Bronchial epithelial cell (primary cell): Measurements from ENCODE around the gene ZNG1F. TPM values are rescaled to one million over a fixed set of nuclear protein-coding genes. Genes with fewer than 3 reads are reported as not detected.
"Not testable (repeated sequence)": the region's sequence is repeated elsewhere in the genome, so short reads cannot be mapped to it uniquely, and the experiment has no call there.

Experiments
- DNase-seq: peaks from one replicate; pipeline ENCODE4 v3.0.0-alpha.2; 2010; ENCODE audit warnings: low read depth
- FAIRE-seq: peaks from 2 replicates; lab custom pipeline; 2011; peaks lifted over from hg19 to GRCh38; lab: Jason Lieb, UNC
- H3K27me3 ChIP-seq: 2 replicates; pipeline ENCODE4 v1.5.1; 2011; ENCODE audit warnings: low read length; ENCODE audit not compliant: control insufficient read depth, insufficient read depth
- H3K36me3 ChIP-seq: 2 replicates; pipeline ENCODE4 v1.5.1; 2011; ENCODE audit warnings: low read length; ENCODE audit not compliant: control insufficient read depth, insufficient read depth
- H3K4me3 ChIP-seq: 2 replicates; pipeline ENCODE4 v1.5.1; 2011; ENCODE audit warnings: mild to moderate bottlenecking, low read depth, low read length, control low read depth
- total RNA-seq: library from RNA; depleted of rRNA; stranded (reverse); fragments of >200 nt; gene quantifications from 2 replicates; pipeline ENCODE4 v1.2.1, GENCODE V29; 2014
- TF ChIP-seq, protein P1 (sequence below): IDR thresholded peaks from 2 replicates; pipeline ENCODE4 v1.5.1; 2011; ENCODE audit warnings: mild to moderate bottlenecking, moderate library complexity, low read length, control low read depth, inconsistent platforms; ENCODE audit not compliant: insufficient read depth, severe bottlenecking

ZNG1F gene
- total RNA-seq, result 9.0 and 11.0 TPM in 2 replicates

DNA sequence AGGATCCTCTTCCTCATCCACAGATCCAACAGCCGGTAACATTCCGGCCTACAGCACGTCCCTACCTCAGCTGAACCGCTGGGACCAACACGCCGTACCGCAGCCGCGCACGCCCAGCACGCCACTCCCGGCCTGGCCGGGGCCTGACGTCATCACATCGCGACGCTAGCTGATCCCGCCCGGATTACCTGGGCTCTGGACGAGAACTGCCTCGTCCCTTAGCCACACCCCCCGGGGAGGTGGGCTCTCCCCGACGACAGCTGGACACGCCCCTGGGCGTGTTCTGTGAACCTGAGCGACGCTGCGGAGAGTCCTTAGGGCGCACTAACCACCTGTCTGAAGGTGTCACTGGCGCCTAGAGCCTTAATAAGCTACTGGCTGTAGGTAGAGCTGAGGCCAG is at the start of gene ZNG1F:
TSS of gene ZNG1F (minus strand) at position 101 of the 400 bp plus-strand sequence. CDS start at position 42, 59 bp downstream.
- not testable (repeated sequence) for H3K4me3 ChIP-seq, FAIRE-seq, H3K27me3 ChIP-seq, H3K36me3 ChIP-seq, DNase-seq

DNA sequence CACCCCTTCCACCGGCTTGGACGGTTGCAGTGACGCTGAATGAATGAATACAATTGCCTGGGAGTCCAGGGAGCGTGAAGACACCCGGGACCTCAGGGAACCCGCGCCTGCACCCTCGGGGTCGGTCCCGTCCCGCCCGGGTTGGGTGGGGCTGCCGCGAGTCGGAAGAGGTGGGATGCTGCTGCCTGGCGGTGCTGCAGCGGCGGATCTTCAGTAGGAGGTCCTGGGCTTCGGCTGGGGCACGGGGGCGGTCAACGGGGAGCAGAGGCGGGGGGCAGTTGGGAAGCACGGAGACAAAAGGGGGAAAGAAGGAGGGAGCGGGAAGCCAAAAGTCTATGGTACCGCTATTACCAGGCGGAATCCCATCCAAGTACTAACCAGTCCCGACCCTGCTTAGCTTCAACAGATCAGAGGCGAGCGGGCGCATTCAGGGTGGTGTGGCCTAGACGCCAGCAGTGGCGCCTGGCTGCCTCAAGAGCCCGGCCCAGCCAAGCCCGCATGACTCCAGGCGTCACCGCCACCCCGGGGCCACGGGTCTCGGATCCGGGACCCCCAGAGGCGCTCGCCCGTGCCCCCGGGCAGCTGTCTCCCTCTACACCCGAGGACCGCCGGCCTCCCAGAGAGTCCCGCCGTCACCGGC is 48.1 kb upstream of the ZNG1F start:
- H3K27me3 ChIP-seq, DNase-seq, H3K36me3 ChIP-seq, FAIRE-seq: not testable (repeated sequence)
- peak overlapping the region; percentile 26 for H3K4me3 ChIP-seq

DNA sequence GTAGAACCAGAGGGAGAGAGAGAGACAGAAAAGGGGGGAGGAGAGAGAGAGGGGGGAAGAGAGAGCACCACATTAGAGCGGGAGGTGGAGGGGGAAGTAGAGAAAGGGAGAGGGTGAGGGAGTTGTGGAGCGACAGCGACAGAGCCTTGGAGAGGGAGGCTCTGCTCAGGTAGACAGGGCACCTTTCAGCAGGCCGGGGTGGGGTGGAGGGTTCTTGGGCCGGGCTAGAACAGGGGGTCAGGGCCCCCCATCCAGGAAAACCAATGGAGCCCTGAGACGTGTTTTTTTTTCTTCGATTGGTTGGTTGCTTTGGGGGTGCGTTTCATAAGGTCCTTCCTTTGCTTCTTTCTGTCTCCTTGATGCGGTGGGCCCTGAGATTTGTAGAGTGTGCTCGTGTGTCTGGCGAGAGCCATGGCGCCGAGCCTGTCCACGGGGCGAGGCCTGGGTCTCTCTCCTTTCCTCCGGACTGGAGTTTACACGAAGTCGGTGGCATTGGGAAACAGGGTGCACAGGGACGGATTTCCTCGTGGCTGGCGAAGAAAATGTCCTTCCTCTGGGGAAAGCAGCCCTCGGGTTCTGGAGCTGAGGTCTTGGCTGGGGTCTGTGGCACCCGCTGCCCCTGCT is 47.5 kb upstream of the ZNG1F start:
- not testable (repeated sequence) for DNase-seq, H3K36me3 ChIP-seq, H3K27me3 ChIP-seq, H3K4me3 ChIP-seq, FAIRE-seq

DNA sequence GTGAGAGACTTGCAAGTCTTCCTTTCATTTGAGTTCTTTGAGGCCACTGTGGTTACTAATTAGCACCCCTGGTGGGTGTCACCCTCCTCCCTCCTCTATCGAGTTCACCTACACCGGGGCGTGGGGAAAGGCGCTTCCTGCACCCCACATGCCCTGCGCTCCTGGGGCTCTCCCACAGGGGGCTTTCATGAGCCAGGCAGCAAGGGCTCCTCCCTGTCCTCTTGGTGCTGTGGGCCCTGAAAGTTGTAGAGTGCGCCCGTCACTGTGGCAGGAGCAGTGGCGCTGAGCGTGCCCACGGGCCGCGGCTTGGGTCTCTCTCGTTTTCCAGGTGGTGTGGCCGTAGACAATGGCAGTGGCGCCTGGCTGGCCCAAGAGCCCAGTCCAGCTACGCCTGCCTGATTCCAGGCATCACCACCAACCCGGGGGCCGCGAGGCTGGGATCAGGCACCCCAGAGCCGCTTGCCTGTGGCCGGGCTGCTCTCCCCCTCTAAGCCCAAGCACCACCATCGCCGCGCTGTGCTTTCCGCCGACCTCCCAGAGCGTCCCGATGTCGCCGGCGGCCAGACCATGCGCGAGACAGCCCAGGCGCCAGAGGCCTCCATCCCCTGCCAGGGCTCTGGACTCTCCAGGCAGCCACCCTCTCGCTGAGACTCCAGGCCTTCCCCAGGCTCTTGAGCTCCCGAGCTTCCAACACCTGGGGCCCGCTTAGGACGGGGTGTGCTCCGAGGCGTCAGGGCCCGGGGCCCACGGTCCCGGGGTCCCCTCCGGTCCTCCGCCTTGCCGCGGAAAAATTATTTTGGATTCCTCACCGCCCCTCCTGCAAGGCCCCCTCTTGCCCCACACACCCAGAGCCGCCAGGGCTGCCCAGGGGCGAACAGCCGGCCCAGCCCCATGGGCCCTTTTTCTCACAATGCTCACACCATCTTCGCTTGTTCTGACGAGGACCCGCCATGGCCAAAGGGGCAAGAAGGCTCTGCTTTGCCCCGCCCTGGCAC is 46.0 kb upstream of the ZNG1F start:
- DNase-seq, result peak; percentile 16
- not testable (repeated sequence) for H3K36me3 ChIP-seq, H3K27me3 ChIP-seq, FAIRE-seq
- H3K4me3 ChIP-seq, result peak overlapping the region; percentile 40

DNA sequence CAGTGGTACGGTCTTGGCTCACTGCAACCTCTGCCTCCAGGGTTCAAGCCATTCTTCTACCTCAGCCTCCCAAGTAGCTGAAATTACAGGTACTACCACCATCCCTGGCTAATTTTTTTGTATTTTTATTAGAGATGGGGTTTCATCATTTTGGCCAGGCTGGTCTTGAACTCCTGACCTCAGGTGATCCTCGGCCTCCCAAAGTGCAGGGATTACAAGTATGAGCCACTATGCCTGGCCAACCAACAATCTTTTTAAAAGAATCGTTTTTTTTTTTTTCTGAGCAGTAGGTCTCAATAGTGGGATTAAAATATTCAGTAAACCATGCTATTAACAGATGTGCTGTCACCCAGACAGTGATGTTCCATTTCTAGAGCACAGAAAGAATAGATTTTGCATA is 45.1 kb upstream of the ZNG1F start:
- not testable (repeated sequence) for FAIRE-seq, H3K27me3 ChIP-seq, DNase-seq, H3K36me3 ChIP-seq
- H3K4me3 ChIP-seq, result peak overlapping the region; percentile 40

DNA sequence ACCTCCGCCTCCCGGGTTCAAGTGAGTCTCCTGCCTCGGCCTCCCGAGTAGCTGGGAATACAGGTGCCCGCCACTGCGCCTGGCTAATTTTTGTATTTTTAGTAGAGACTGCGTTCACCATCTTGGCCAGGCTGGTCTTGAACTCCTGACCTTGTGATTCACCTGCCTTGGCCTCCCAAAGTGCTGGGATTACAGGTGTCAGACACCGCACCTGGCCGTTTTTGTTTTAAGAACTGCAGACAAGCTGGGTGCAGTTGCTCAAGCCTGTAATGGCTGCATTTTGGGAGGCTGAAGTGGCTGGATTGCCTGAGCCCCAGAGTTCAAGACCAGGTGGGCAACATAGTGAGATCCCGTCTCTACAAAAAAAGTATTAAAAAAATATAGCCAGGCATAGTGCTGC is 43.2 kb upstream of the ZNG1F start:
- FAIRE-seq, H3K27me3 ChIP-seq, H3K36me3 ChIP-seq, DNase-seq, H3K4me3 ChIP-seq: not testable (repeated sequence)

DNA sequence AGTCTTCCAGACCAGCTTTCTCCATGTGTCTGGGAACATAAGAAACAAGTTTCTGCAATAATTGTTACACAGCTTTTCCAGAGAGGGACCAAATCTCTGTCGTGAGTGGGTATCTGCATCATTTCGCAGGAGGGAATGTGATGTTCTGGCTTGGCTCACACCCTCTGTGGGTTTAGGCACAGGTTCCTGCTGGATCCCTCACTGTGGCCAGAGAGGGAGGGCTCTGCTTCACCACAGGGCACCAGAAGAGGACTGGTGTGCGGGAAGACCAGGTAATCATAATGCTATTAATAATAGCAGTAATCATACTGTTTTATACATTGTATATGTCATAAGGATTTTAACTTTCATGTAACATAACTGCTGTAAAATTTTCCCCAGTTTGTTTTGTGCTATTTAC is 41.3 kb upstream of the ZNG1F start:
- DNase-seq, H3K27me3 ChIP-seq, FAIRE-seq, H3K36me3 ChIP-seq, H3K4me3 ChIP-seq: not testable (repeated sequence)

DNA sequence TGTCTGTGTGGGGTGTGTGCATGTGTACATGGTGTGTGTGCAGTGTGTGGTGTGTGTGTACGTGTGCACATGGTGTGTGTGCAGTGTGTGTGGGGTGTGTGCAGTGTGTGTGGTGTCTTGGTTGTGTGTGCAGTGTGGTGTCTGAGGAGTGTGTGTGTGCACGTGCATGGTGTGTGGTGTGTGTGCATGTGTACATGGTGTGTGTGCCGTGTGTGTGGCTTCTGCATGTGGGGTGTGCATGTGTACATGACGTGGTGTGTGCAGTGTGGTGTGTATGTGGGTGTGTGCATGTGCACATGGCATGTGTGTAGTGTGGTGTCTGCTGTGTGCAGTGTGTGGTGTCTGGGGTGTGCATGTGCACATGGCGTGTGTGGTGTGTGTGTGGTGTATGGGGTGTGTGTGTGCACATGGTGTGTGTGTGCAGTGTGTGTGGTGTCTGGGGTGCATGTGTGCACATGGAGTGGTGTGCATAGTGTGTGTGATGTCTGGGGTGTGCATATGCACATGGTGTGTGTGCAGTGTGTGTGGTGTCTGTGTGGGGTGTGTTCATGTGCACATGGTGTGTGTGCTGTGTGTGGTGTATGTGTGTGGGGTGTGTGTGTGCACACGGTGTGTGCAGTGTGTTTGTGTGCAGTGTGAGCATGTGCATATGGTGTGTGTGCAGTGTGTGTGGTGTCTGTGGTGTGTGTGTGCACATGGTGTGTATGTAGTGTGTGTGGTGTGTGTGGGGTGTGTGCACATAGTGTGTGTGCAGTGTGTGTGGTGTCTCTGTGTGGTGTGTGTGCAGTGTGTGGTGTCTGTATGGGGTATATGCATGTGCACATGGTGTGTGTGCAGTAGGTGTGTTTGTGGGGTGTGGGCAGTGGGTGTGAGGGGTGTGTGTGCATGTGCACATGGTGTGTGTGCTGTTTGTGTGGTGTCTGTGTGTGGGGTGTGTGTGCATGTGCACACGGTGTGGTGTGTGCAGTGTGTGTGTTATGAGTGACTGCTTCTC is 40.6 kb upstream of the ZNG1F start:
- peak; percentile 31 for DNase-seq

DNA sequence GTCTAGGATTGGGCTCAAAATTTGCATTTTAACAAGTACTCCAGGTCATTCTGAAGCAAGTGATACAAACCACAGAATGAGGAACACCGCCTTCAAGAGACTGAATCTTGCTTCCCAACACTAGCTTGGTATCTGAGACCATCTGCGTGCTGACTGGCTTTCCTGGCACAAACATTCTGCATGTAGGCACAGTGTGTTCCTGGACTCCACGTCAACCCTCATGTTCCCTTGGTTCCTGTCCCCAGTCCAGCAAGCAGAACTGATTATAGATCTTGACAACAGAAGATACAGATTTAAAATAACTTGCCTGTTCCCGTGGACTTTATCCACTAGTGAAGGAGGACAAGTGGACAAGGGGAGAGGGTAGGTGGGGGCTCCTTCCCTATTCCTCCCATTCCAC is 30.7 kb upstream of the ZNG1F start:
- FAIRE-seq, DNase-seq, H3K36me3 ChIP-seq, H3K27me3 ChIP-seq, H3K4me3 ChIP-seq: not testable (repeated sequence)

More for the DNA sequence above, 40.6 kb upstream of the ZNG1F start:
- H3K36me3 ChIP-seq, result no peaks in the 10 kb centered on the region
- no peak overlapping the region for H3K4me3 ChIP-seq
- FAIRE-seq, result no peak
- H3K27me3 ChIP-seq, result no peaks in the 10 kb centered on the region
- TF ChIP-seq, protein P1, sequence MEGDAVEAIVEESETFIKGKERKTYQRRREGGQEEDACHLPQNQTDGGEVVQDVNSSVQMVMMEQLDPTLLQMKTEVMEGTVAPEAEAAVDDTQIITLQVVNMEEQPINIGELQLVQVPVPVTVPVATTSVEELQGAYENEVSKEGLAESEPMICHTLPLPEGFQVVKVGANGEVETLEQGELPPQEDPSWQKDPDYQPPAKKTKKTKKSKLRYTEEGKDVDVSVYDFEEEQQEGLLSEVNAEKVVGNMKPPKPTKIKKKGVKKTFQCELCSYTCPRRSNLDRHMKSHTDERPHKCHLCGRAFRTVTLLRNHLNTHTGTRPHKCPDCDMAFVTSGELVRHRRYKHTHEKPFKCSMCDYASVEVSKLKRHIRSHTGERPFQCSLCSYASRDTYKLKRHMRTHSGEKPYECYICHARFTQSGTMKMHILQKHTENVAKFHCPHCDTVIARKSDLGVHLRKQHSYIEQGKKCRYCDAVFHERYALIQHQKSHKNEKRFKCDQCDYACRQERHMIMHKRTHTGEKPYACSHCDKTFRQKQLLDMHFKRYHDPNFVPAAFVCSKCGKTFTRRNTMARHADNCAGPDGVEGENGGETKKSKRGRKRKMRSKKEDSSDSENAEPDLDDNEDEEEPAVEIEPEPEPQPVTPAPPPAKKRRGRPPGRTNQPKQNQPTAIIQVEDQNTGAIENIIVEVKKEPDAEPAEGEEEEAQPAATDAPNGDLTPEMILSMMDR, result no peak

DNA sequence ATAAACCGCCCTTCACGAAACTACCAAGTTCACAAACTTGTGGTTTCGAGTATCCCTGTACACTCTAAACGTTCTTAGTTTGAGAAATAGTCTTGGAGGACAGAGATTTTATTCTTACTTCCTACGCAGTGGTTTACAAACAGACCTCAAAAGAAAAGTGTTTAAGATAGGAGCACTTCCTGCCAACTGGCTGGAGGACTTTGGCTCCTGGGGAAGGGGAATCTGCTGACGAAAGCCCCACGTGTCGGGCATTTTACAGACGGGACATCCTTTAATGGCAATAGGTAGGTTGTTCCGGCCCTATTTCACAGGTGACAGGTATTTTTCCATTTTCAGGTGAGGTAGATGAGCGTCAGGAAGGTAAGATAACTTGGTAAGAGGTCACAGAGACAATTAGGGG is 678 bp downstream of the ZNG1F start:
- H3K36me3 ChIP-seq, H3K4me3 ChIP-seq, H3K27me3 ChIP-seq, FAIRE-seq, DNase-seq: not testable (repeated sequence)

DNA sequence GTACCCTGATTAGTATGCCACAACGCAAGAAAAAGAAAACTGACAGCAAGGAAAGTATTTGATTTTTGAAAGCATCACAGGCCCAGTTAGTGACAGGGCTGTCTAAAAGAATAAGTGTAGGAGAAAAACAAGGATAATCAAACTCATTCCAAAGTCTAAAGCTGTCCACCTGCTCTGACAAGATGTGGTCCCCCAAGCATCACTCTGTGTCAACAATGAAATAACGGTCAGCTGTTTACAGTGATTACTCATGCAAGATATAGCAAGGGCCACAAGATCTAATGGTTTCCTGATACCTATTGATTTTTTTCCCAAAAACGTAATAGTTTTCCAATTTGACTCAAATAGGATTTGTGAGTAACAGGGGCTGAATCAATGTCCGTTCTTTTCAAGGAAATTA is 14.1 kb downstream of the ZNG1F start:
- not testable (repeated sequence) for H3K4me3 ChIP-seq, H3K27me3 ChIP-seq, FAIRE-seq, H3K36me3 ChIP-seq
- DNase-seq, result peak; percentile 0

DNA sequence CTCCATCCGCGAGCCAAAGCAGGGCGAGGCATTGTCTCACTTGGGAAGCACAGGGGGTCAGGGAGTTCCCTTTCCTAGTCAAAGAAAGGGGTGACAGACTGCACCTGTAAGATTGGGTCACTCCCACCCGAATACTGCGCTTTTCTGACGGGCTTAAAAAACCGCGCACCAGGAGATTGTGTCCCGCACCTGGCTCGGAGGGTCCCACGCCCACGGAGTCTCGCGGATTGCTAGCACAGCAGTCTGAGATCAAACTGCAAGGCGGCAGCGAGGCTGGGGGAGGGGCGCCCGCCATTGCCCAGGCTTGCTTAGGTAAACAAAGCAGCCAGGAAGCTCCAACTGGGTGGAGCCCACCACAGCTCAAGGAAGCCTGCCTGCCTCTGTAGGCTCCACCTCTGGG is 39.0 kb downstream of the ZNG1F start:
- H3K27me3 ChIP-seq, FAIRE-seq, H3K4me3 ChIP-seq, DNase-seq, H3K36me3 ChIP-seq: not testable (repeated sequence)
